ENCODE data around the gene SPATS1. TPM values are rescaled to one million over a fixed set of nuclear protein-coding genes. Genes with fewer than 3 reads are reported as not detected.

The SPATS1 gene
- total RNA-seq, 1 donor from 2014 or later = not detected

GRCh38 chr6:44352259-44352658 lies 9.8 kb downstream of the SPATS1 start:
- Histone ChIP-seq H3K4me1 (no peaks in the 10 kb centered on the region), H3K27me3 (no peaks in the 10 kb centered on the region), H3K9me3 (no peaks in the 10 kb centered on the region), H3K36me3 (no peaks in the 10 kb centered on the region), H3K4me3 (no peak overlapping the region), H3K27ac (no peak overlapping the region)
- no peak for TF ChIP-seq CTCF (IDR thresholded peaks at IDR 0.05)
- no peak for DNase-seq
- no peak for ATAC-seq
- intact Hi-C loops (cut with DNase I) = no loop called here

GRCh38 chr6:44353336-44353735 lies 10.9 kb downstream of the SPATS1 start:
- H3K27me3 ChIP-seq = no peaks in the 10 kb centered on the region
- no peaks in the 10 kb centered on the region for H3K4me1 ChIP-seq
- intact Hi-C loops (cut with DNase I) = no loop called here
- H3K4me3 ChIP-seq = no peak overlapping the region
- H3K9me3 ChIP-seq = no peaks in the 10 kb centered on the region
- ATAC-seq = no peak
- H3K36me3 ChIP-seq = no peaks in the 10 kb centered on the region
- DNase-seq = no peak
- no peak for TF ChIP-seq CTCF (IDR thresholded peaks at IDR 0.05)
- no peak overlapping the region for H3K27ac ChIP-seq

GRCh38 chr6:44355640-44356039 lies 13.2 kb downstream of the SPATS1 start:
- ATAC-seq = no peak
- no peak overlapping the region for H3K27ac ChIP-seq
- H3K9me3 ChIP-seq = no peaks in the 10 kb centered on the region
- no peaks in the 10 kb centered on the region for H3K36me3 ChIP-seq
- intact Hi-C loops (cut with DNase I) = no loop called here
- H3K4me3 ChIP-seq = no peak overlapping the region
- TF ChIP-seq CTCF (IDR thresholded peaks at IDR 0.05) = no peak
- H3K27me3 ChIP-seq = no peaks in the 10 kb centered on the region
- DNase-seq = no peak
- H3K4me1 ChIP-seq = no peaks in the 10 kb centered on the region

GRCh38 chr6:44356487-44356886 lies 14.0 kb downstream of the SPATS1 start:
- TF ChIP-seq CTCF (IDR thresholded peaks at IDR 0.05) = no peak
- no peaks in the 10 kb centered on the region for H3K4me1 ChIP-seq
- H3K9me3 ChIP-seq = no peaks in the 10 kb centered on the region
- no peaks in the 10 kb centered on the region for H3K27me3 ChIP-seq
- intact Hi-C loops (cut with DNase I) = no loop called here
- ATAC-seq (peak; percentile 75), DNase-seq (no peak)
- H3K4me3 ChIP-seq = no peak overlapping the region
- H3K27ac ChIP-seq = no peak overlapping the region
- H3K36me3 ChIP-seq = no peaks in the 10 kb centered on the region

GRCh38 chr6:44359973-44360372 lies 17.5 kb downstream of the SPATS1 start:
- Histone ChIP-seq H3K4me3 (no peak overlapping the region), H3K9me3 (no peaks in the 10 kb centered on the region), H3K27ac (no peak overlapping the region), H3K36me3 (no peaks in the 10 kb centered on the region), H3K4me1 (no peaks in the 10 kb centered on the region), H3K27me3 (no peaks in the 10 kb centered on the region)
- TF ChIP-seq CTCF (IDR thresholded peaks at IDR 0.05) = no peak
- DNase-seq (no peak), ATAC-seq (no peak)
- intact Hi-C loops (cut with DNase I) = no loop called here

GRCh38 chr6:44361947-44362346 lies 19.5 kb downstream of the SPATS1 start:
- intact Hi-C loops (cut with DNase I) = no loop called here
- ATAC-seq = no peak
- DNase-seq = no peak
- H3K27ac ChIP-seq = no peak overlapping the region
- TF ChIP-seq CTCF (IDR thresholded peaks at IDR 0.05) = no peak
- no peaks in the 10 kb centered on the region for H3K36me3 ChIP-seq
- no peaks in the 10 kb centered on the region for H3K9me3 ChIP-seq
- no peak overlapping the region for H3K4me3 ChIP-seq
- H3K4me1 ChIP-seq = no peaks in the 10 kb centered on the region
- H3K27me3 ChIP-seq = no peaks in the 10 kb centered on the region

Data from upper lobe of right lung (tissue), 1 donor.